ENCODE measurements around the gene CCL18.

- TF ChIP-seq ESRRA (IDR thresholded peaks at IDR 0.05; ENCODE audit: borderline replicate concordance, low read length) (no peak), NR3C1 (IDR thresholded peaks at IDR 0.05) (no peak), KDM1A (IDR thresholded peaks at IDR 0.05; ENCODE audit: low read depth) (no peak), GATA3 (IDR thresholded peaks at IDR 0.05; ENCODE audit: borderline replicate concordance) (no peak), CTCF (IDR thresholded peaks at IDR 0.05) (no peak), MAZ (IDR thresholded peaks at IDR 0.05; ENCODE audit: borderline replicate concordance, low read depth, low read length) (no peak), POLR2A (IDR thresholded peaks at IDR 0.05; ENCODE audit: low read length) (no peak), RNF2 (IDR thresholded peaks at IDR 0.05; ENCODE audit: borderline replicate concordance, low read depth) (no peak), RCOR1 (IDR thresholded peaks at IDR 0.05; ENCODE audit: low read depth, low read length) (no peak), MAX (IDR thresholded peaks at IDR 0.05) (no peak), SMC3 (IDR thresholded peaks at IDR 0.05) (no peak), CBX2 (IDR thresholded peaks at IDR 0.05; ENCODE audit: borderline replicate concordance, low read depth) (no peak)
These were observed 4.7 kb upstream of the CCL18 start for GRCh38 chr17:36059406-36059805.
